GM12864 (cell line): ENCODE data around the gene ZNF853.
"Not testable (repeated sequence)": the region's sequence is repeated elsewhere in the genome, so short reads cannot be mapped to it uniquely, and the experiment has no call there.

Source experiments
- DNase-seq: peaks from one replicate; pipeline ENCODE4 v3.0.0-alpha.2; 2011; ENCODE audit warnings: low read depth
- H3K4me3 ChIP-seq: 2 replicates; pipeline ENCODE4 v1.5.1; 2011; ENCODE audit warnings: mild to moderate bottlenecking, low read depth, low read length, control low read depth
- TF ChIP-seq, protein P1 (sequence below): IDR thresholded peaks from 2 replicates; pipeline ENCODE4 v1.5.1; 2011; ENCODE audit warnings: low read depth, mild to moderate bottlenecking, moderate library complexity, low read length, control low read depth, inconsistent platforms; ENCODE audit errors: missing control alignments

Gene ZNF853

DNA sequence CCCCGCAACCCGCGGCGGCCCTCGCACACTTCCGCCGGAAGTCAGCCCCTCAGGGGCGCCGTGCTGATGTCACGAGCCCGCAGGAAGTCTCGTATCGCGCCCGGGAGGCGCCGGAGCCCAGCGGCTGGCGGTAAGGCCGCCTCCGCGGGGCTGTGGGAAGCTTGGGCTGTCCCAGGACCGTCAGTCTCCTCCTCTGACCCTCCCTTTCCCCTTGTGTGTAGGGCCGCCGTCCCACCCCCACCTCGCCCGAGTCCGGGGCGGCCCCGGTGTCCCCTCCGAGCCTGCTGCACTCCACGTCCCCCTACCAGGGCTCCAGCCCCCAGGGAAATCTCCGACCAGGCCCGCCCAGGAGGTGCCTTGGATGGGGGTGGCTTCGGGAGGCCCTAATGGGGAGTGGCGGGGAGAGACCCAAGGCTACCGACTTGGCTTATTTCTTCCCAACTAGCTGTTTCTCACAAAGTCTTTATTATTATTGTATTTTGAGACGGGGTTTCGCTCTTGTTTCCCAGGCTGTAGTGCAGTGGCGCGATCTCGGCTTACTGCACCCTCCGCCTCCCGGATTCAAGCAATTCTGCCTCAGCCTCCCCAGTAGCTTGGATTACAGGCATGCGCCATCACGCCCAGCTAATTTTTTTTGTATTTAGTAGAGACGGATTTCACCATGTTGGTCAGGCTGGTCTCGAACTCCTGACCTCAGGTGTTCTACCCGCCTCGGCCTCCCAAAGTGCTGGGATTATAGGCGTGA lies 37.9 kb upstream of the ZNF853 start, which contains the start of gene ZDHHC4:
Gene ZDHHC4, plus strand, starts transcription at position 86 of the 745 bp plus-strand sequence. CDS start 3,108 bp downstream, outside the sequence.
- TF ChIP-seq, protein P1, sequence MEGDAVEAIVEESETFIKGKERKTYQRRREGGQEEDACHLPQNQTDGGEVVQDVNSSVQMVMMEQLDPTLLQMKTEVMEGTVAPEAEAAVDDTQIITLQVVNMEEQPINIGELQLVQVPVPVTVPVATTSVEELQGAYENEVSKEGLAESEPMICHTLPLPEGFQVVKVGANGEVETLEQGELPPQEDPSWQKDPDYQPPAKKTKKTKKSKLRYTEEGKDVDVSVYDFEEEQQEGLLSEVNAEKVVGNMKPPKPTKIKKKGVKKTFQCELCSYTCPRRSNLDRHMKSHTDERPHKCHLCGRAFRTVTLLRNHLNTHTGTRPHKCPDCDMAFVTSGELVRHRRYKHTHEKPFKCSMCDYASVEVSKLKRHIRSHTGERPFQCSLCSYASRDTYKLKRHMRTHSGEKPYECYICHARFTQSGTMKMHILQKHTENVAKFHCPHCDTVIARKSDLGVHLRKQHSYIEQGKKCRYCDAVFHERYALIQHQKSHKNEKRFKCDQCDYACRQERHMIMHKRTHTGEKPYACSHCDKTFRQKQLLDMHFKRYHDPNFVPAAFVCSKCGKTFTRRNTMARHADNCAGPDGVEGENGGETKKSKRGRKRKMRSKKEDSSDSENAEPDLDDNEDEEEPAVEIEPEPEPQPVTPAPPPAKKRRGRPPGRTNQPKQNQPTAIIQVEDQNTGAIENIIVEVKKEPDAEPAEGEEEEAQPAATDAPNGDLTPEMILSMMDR = no peak
- peak; percentile 75 for DNase-seq
- peak within 1 kb of the TSS; percentile 83 for H3K4me3 ChIP-seq

DNA sequence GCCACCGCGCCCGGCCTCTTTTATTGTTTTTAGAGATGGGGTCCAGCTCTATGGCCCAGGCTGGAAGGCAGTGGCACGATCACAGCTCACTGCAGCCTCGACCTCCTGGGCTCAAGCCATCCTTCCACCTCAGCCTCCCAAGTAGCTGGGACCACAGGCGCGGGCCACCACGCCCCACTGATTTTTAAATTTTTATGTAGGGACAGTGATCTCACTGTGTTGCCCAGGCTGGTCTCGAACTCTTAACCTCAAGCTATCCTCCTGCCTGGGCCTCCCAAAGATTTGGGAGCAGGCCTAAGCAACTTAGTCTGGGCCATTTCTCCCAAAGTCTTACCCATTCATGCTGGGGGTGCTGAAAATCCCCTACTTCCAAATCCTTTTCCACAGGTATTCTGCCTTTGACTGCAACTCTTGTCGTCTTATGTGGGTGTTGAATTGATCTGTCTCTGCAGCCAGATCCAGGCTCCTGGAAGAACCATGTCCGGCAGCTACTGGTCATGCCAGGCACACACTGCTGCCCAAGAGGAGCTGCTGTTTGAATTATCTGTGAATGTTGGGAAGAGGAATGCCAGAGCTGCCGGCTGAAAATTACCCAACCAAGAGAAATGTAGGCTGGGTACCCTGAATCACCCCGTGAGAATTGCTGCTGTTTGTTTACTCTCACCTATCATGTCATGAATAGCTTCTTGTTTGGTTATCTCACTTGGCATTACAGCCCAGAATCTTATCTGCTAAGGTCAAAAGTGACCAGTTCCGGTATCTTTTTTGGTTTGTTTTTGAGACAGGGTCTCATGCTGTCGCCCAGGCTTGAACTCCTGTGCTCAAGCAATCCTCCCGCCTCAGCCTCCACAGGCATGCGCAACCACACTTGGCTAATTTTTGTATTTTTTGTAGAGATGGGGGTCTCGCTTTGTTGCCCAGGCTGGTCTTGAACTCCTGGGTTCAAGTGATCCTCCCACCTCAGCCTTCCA lies 37.0 kb upstream of the ZNF853 start:
- H3K4me3 ChIP-seq = peak overlapping the region; percentile 83
- TF ChIP-seq, protein P1 = no peak
- DNase-seq = no peak

DNA sequence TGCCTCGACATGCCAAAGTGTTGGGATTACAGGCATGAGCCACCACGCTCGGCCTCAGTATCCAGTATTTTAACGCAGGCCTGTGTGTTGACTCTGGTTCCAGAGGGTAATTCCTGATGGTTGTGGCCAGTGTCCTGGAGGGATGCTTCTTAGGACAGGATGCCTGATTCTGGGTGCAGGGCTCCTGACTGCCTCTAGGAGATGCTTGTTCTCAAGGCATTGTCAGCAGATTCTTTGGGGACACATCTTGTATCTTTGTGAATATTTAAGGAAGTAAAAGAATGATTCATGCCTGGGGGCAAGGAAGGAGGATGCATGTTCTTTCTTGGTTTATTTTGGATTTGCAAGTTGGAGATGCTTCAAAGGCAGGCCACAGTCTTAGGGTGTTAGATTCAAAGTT lies 36.0 kb upstream of the ZNF853 start:
- no peak for DNase-seq
- no peak overlapping the region for H3K4me3 ChIP-seq
- TF ChIP-seq, protein P1 = peak; percentile 31

DNA sequence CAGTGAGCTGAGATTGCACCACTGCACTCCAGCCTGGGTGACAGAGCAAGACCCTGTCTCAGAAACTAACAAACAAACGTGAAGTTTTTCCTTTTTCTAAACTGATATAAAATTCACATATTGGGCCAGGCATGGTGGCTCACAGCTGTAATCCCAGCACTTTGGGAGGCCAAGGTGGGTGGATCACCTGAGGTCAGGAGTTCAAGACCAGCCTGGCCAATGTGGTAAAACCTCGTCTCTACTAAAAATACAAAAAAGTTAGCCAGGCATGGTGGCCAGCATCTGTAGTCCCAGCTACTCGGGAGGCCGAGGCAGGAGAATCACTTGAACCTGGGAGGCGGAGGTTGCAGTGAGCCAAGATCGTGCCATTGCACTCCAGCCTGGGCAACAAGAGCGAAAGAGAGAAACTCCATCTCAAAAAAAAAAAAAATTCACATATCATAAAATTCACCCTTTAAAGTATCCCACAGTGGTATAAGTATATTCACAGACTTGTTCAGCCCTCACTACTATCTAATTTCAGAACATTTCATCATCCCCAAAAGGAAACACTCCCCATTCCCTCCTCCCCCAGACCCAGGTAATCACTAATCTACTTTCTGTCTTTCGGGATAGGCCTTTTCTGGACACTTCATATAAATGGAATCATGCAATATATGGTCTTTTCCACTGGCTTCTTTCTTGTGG lies 29.5 kb upstream of the ZNF853 start:
- DNase-seq = not testable (repeated sequence)

GRCh38 chr7:6588566-6588965 lies 26.8 kb upstream of the ZNF853 start:
- H3K4me3 ChIP-seq = no peak overlapping the region
- TF ChIP-seq, protein P1 = no peak
- no peak for DNase-seq

More for the DNA sequence above, 29.5 kb upstream of the ZNF853 start:
- H3K4me3 ChIP-seq = not testable (repeated sequence)

- TF ChIP-seq, protein P1 = no peak
- DNase-seq = no peak
- H3K4me3 ChIP-seq = peak overlapping the region; percentile 47
Observed at GRCh38 chr7:6589151-6589828, 26.1 kb upstream of the ZNF853 start.
